Skeletal muscle tissue (tissue), 4 donors: ENCODE measurements around the gene SERPINE2. TPM values are rescaled to one million over a fixed set of nuclear protein-coding genes. Genes with fewer than 3 reads are reported as not detected.

Source experiments
- H3K27ac ChIP-seq: one replicate; pipeline ENCODE4 v1.7.0; 2013; ENCODE audit warnings: mild to moderate bottlenecking, low read depth, low read length, inconsistent platforms
- H3K27me3 ChIP-seq, 3 donors: one replicate each; pipeline ENCODE4 v1.7.0; 2013; ENCODE audit warnings: low read length in 3 of 3; ENCODE audit not compliant: control insufficient read depth in 3 of 3, insufficient read depth in 3 of 3
- H3K36me3 ChIP-seq, 3 donors: one replicate each; pipeline ENCODE4 v1.7.0; 2013; ENCODE audit warnings: low read length in 3 of 3; ENCODE audit not compliant: control insufficient read depth in 3 of 3, insufficient read depth in 3 of 3
- H3K4me1 ChIP-seq, 3 donors: one replicate each; pipeline ENCODE4 v1.7.0; 2013; ENCODE audit warnings: low read length in 3 of 3, mild to moderate bottlenecking in 3 of 3; ENCODE audit not compliant: control insufficient read depth in 3 of 3, insufficient read depth in 3 of 3
- H3K4me3 ChIP-seq, 3 donors: one replicate each; pipeline ENCODE4 v1.7.0; 2013; ENCODE audit warnings: low read length in 3 of 3
- H3K9ac ChIP-seq, 3 donors: one replicate each; pipeline ENCODE4 v1.7.0; 2013; ENCODE audit warnings: low read length in 3 of 3, mild to moderate bottlenecking in 3 of 3, moderate library complexity in 2 of 3, low read depth in 1 of 3
- H3K9me3 ChIP-seq, 3 donors: one replicate each; pipeline ENCODE4 v1.7.0; 2013; ENCODE audit warnings: low read length in 3 of 3; ENCODE audit not compliant: control insufficient read depth in 3 of 3
- total RNA-seq: library from RNA; depleted of rRNA; stranded (reverse); fragments of >200 nt; gene quantifications from one replicate; pipeline ENCODE4 v1.2.3, GENCODE V29; 2014
- donor health status: Osteomylitis.

SERPINE2 gene
- total RNA-seq, 1 donor from 2014 or later: 33.4 TPM

- peaks cover 0 to 9% (median 0%) of the 10 kb centered on the region in 3 donors for H3K36me3 ChIP-seq
Observed at GRCh38 chr2:223989206-223989855, 49.8 kb downstream of the SERPINE2 start.

GRCh38 chr2:223981241-223981640 lies 57.8 kb downstream of the SERPINE2 start:
- no peak overlapping the region for H3K27ac ChIP-seq
- H3K4me1 ChIP-seq: no peaks in the 10 kb centered on the region
- H3K4me3 ChIP-seq: no peak overlapping the region
- peaks cover 0 to 12% (median 3%) of the 10 kb centered on the region in 3 donors for H3K36me3 ChIP-seq
- H3K9me3 ChIP-seq: no peaks in the 10 kb centered on the region
- no peak overlapping the region for H3K9ac ChIP-seq
- H3K27me3 ChIP-seq: no peaks in the 10 kb centered on the region

More at GRCh38 chr2:223989206-223989855, 49.8 kb downstream of the SERPINE2 start:
- Histone ChIP-seq H3K9ac (no peak overlapping the region), H3K27ac (no peak overlapping the region), H3K4me3 (peak overlapping the region in 1 of 3 donors; percentile 24), H3K27me3 (no peaks in the 10 kb centered on the region), H3K9me3 (no peaks in the 10 kb centered on the region), H3K4me1 (peaks cover 0 to 4% (median 0%) of the 10 kb centered on the region in 3 donors)

GRCh38 chr2:223980803-223981202 lies 58.3 kb downstream of the SERPINE2 start:
- no peak overlapping the region for H3K27ac ChIP-seq
- no peaks in the 10 kb centered on the region for H3K4me1 ChIP-seq
- H3K36me3 ChIP-seq: peaks cover 0 to 9% (median 3%) of the 10 kb centered on the region in 3 donors
- H3K9ac ChIP-seq: no peak overlapping the region
- H3K4me3 ChIP-seq: no peak overlapping the region
- no peaks in the 10 kb centered on the region for H3K9me3 ChIP-seq
- no peaks in the 10 kb centered on the region for H3K27me3 ChIP-seq

- H3K27ac ChIP-seq: no peak overlapping the region
- H3K36me3 ChIP-seq: peaks cover 0 to 8% (median 3%) of the 10 kb centered on the region in 3 donors
- H3K27me3 ChIP-seq: no peaks in the 10 kb centered on the region
- H3K4me1 ChIP-seq: no peaks in the 10 kb centered on the region
- H3K4me3 ChIP-seq: no peak overlapping the region
- H3K9me3 ChIP-seq: no peaks in the 10 kb centered on the region
- H3K9ac ChIP-seq: no peak overlapping the region
Observed at GRCh38 chr2:223980397-223980735, 58.7 kb downstream of the SERPINE2 start.

GRCh38 chr2:223979730-223980396 lies 59.2 kb downstream of the SERPINE2 start:
- no peaks in the 10 kb centered on the region for H3K4me1 ChIP-seq
- H3K9me3 ChIP-seq: no peaks in the 10 kb centered on the region
- peaks cover 0 to 8% (median 3%) of the 10 kb centered on the region in 3 donors for H3K36me3 ChIP-seq
- H3K27me3 ChIP-seq: no peaks in the 10 kb centered on the region
- H3K4me3 ChIP-seq: no peak overlapping the region
- no peak overlapping the region for H3K9ac ChIP-seq
- H3K27ac ChIP-seq: no peak overlapping the region

GRCh38 chr2:223978451-223978850 lies 60.6 kb downstream of the SERPINE2 start:
- no peaks in the 10 kb centered on the region for H3K27me3 ChIP-seq
- H3K4me1 ChIP-seq: no peaks in the 10 kb centered on the region
- H3K9me3 ChIP-seq: no peaks in the 10 kb centered on the region
- H3K36me3 ChIP-seq: peaks cover 0 to 4% (median 3%) of the 10 kb centered on the region in 3 donors
- H3K4me3 ChIP-seq: no peak overlapping the region
- H3K9ac ChIP-seq: no peak overlapping the region
- H3K27ac ChIP-seq: no peak overlapping the region

- H3K27me3 ChIP-seq: no peaks in the 10 kb centered on the region
- no peaks in the 10 kb centered on the region for H3K9me3 ChIP-seq
- H3K36me3 ChIP-seq: peaks cover 0 to 4% (median 3%) of the 10 kb centered on the region in 3 donors
- H3K4me3 ChIP-seq: no peak overlapping the region
- no peak overlapping the region for H3K27ac ChIP-seq
- no peak overlapping the region for H3K9ac ChIP-seq
- no peaks in the 10 kb centered on the region for H3K4me1 ChIP-seq
Observed at GRCh38 chr2:223976635-223977226, 62.4 kb downstream of the SERPINE2 start.

GRCh38 chr2:223973606-223974005 lies 65.5 kb downstream of the SERPINE2 start:
- Histone ChIP-seq H3K9me3 (no peaks in the 10 kb centered on the region), H3K9ac (no peak overlapping the region), H3K36me3 (peaks cover 0 to 4% (median 0%) of the 10 kb centered on the region in 3 donors), H3K27ac (no peak overlapping the region), H3K4me3 (no peak overlapping the region), H3K27me3 (no peaks in the 10 kb centered on the region), H3K4me1 (no peaks in the 10 kb centered on the region)

- Histone ChIP-seq H3K4me3 (no peak overlapping the region), H3K36me3 (peaks cover 0 to 4% (median 0%) of the 10 kb centered on the region in 3 donors), H3K27ac (no peak overlapping the region), H3K9me3 (no peaks in the 10 kb centered on the region), H3K4me1 (no peaks in the 10 kb centered on the region), H3K27me3 (no peaks in the 10 kb centered on the region), H3K9ac (no peak overlapping the region)
Observed at GRCh38 chr2:223972656-223973102, 66.4 kb downstream of the SERPINE2 start.

GRCh38 chr2:223971731-223972130 lies 67.4 kb downstream of the SERPINE2 start:
- no peak overlapping the region for H3K9ac ChIP-seq
- H3K9me3 ChIP-seq: no peaks in the 10 kb centered on the region
- H3K27ac ChIP-seq: no peak overlapping the region
- peaks cover 2 to 8% (median 3%) of the 10 kb centered on the region in 3 donors for H3K36me3 ChIP-seq
- H3K4me3 ChIP-seq: no peak overlapping the region
- no peaks in the 10 kb centered on the region for H3K27me3 ChIP-seq
- H3K4me1 ChIP-seq: no peaks in the 10 kb centered on the region
